A549 treated with DMSO at 1 μM for 4 hours (cell line): Measurements from ENCODE around the gene THBS2. TPM values are rescaled to one million over a fixed set of nuclear protein-coding genes. Genes with fewer than 3 reads are reported as not detected.

Source experiments
- total RNA-seq: library from RNA; stranded (reverse); fragments of 200-300 nt; extraction: Qiagen RNA extraction; gene quantifications from 5 replicates; pipeline ENCODE4 v1.2.3, GENCODE V29; 2022; ENCODE audit warnings: low read depth

The THBS2 gene
- total RNA-seq, result 0.01 to 0.17 TPM in 2 of 5 replicates, not detected in the others

GRCh38 chr6:169253337-169254238, at the start of gene THBS2:
THBS2 (minus strand) TSS chr6:169253846; CDS start chr6:169250784, 3,062 bp downstream.

